ENCODE measurements around the gene MYRIP. TPM values are rescaled to one million over a fixed set of nuclear protein-coding genes. Genes with fewer than 3 reads are reported as not detected.

Gene MYRIP
- polyA plus RNA-seq, 1 experiment, result not detected

DNA sequence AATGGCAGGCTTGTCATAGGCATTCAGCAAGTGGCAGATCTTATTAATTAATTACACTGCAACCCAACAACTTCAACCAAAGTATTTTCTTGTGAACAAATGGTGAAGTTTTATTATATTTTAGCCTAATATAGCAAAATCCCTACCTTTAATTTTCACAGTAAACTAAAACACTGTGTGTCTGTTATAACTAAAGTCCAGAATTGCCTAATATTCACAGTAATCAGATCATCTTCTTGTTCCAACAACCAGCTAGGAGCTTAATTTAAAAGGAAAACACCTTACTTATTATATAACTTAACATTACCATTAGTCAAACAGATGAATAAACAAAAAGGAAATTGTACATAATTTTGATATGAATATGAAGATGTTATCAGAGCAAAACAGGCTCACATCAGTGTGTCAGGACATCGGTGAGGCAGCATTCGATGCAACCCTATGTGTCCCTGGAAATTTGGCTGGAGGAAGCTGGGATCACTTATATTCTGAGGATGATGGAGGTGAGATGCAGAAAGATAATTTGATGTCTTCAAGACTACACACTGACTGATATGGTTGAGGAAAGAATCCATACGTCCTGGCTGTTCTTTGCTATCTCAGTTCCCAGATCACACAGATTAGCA is 310.8 kb downstream of the MYRIP start:
- TF ChIP-seq, protein P1, sequence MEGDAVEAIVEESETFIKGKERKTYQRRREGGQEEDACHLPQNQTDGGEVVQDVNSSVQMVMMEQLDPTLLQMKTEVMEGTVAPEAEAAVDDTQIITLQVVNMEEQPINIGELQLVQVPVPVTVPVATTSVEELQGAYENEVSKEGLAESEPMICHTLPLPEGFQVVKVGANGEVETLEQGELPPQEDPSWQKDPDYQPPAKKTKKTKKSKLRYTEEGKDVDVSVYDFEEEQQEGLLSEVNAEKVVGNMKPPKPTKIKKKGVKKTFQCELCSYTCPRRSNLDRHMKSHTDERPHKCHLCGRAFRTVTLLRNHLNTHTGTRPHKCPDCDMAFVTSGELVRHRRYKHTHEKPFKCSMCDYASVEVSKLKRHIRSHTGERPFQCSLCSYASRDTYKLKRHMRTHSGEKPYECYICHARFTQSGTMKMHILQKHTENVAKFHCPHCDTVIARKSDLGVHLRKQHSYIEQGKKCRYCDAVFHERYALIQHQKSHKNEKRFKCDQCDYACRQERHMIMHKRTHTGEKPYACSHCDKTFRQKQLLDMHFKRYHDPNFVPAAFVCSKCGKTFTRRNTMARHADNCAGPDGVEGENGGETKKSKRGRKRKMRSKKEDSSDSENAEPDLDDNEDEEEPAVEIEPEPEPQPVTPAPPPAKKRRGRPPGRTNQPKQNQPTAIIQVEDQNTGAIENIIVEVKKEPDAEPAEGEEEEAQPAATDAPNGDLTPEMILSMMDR (IDR thresholded peaks at IDR 0.05; ENCODE audit: low read depth, low read length), result no peak
- DNase-seq (ENCODE audit: low read depth, low spot score), result no peak
- CTCF ChIA-PET, result no interaction called here
- H3K9me3 ChIP-seq (ENCODE audit: control insufficient read depth, insufficient read depth, low read length), result peaks cover 8% of the 10 kb centered on the region; the same call in 1 of the 2 replicates
- H3K4me3 ChIP-seq (ENCODE audit: low read depth, low read length), result no peak overlapping the region
- H3K27me3 ChIP-seq (ENCODE audit: control insufficient read depth, insufficient read depth, low read length), result no peaks in the 10 kb centered on the region
- H3K27ac ChIP-seq (ENCODE audit: low read depth, low read length), result no peak overlapping the region
- POLR2A ChIA-PET, result no interaction called here

DNA sequence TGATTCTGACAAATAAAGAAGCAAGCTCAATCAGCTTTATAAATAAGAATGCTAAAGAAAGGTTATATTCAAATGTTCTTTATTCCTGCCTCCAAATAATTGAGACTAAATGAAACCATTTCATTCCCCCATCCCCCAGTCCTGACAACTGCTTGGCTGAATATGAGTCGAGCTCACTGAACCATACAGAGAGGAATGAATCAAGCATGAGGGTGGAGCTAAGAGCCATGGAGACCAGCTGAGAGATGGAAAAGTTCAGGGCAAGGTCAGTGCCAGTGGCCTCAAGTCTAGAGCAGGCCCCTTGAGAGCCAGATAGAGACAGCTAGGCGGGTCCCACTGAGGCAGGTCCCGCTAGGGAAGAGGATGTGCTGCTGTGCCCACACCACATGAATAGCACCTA is 311.4 kb downstream of the MYRIP start:
- TF ChIP-seq, protein P1 (IDR thresholded peaks at IDR 0.05; ENCODE audit: low read depth, low read length), result no peak
- H3K9me3 ChIP-seq (ENCODE audit: control insufficient read depth, insufficient read depth, low read length), result peaks cover 8% of the 10 kb centered on the region; the same call in 1 of the 2 replicates
- POLR2A ChIA-PET, result no interaction called here
- DNase-seq (ENCODE audit: low read depth, low spot score), result no peak
- H3K27ac ChIP-seq (ENCODE audit: low read depth, low read length), result no peak overlapping the region
- CTCF ChIA-PET, result no interaction called here
- H3K4me3 ChIP-seq (ENCODE audit: low read depth, low read length), result no peak overlapping the region
- H3K27me3 ChIP-seq (ENCODE audit: control insufficient read depth, insufficient read depth, low read length), result no peaks in the 10 kb centered on the region

DNA sequence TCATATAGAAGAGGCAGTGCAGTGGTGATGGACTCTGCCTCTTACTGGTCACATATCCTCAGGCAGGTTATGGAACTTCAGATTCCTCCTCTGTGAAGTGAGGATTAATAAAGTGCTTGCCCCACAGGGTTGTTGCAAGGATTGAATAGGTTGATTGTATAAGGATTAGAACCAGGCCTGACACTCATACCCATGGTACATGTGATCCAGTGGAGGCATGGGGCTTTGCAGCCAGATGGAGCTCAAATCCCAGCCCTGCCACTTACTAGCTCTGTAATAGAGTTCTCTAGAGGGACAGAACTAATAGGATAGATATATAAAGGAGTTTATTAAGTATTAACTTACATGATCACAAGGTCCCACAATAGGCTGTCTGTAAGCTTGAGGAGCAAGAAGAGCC is 315.5 kb downstream of the MYRIP start:
- Histone ChIP-seq H3K4me3 (ENCODE audit: low read depth, low read length) (no peak overlapping the region), H3K9me3 (ENCODE audit: control insufficient read depth, insufficient read depth, low read length) (peaks cover 20% of the 10 kb centered on the region; the same call in 1 of the 2 replicates), H3K27me3 (ENCODE audit: control insufficient read depth, insufficient read depth, low read length) (no peaks in the 10 kb centered on the region), H3K27ac (ENCODE audit: low read depth, low read length) (no peak overlapping the region)
- no peak for DNase-seq (ENCODE audit: low read depth, low spot score)
- ChIA-PET POLR2A (no interaction called here), CTCF (no interaction called here)
- TF ChIP-seq, protein P1 (IDR thresholded peaks at IDR 0.05; ENCODE audit: low read depth, low read length), result no peak

DNA sequence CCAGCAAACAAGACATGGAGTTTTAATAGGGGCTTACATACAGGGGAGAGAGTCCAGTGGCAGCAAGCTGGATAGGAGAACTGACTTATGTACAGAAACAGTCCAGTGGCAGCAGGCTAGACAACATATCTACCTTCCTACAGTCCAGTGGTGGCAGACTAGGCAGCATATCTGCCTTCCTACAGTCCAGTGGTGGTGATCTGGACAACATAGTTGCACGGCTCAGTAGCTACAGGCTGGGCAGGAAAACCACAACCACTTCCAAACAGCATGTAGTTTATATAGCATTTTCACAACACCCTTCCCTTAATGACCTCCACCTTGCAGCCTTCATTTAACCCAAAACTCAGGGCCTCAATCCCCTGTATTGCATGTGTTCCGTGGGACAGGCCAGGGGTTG is 318.8 kb downstream of the MYRIP start:
- TF ChIP-seq, protein P1 (IDR thresholded peaks at IDR 0.05; ENCODE audit: low read depth, low read length), result no peak
- ChIA-PET CTCF (no interaction called here), POLR2A (no interaction called here)
- no peak overlapping the region for H3K27ac ChIP-seq (ENCODE audit: low read depth, low read length)
- no peak overlapping the region for H3K4me3 ChIP-seq (ENCODE audit: low read depth, low read length)
- H3K27me3 ChIP-seq (ENCODE audit: control insufficient read depth, insufficient read depth, low read length), result no peaks in the 10 kb centered on the region
- H3K9me3 ChIP-seq (ENCODE audit: control insufficient read depth, insufficient read depth, low read length), result peaks cover 26% of the 10 kb centered on the region; the same call in 1 of the 2 replicates
- DNase-seq (ENCODE audit: low read depth, low spot score), result no peak

DNA sequence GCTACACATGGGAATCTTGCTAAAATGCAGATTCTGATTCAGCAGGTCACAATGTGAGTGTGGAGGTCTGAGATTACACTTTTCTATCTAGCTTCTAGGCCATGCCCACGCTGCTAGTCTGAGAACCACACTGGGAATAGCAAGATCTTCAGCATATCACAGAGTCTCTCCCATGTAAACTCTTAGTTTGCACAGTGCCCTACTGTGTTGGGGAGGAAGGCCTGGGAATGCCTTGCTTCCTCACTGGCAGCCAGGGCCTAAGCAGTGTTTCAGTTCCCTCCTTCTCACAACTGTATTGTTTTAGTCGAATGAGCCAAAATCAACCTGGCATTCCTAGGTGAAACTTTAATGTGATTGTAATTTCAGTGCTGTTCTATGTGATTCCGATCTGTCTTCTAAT is 320.1 kb downstream of the MYRIP start:
- DNase-seq (ENCODE audit: low read depth, low spot score), result no peak
- H3K27ac ChIP-seq (ENCODE audit: low read depth, low read length), result no peak overlapping the region
- ChIA-PET POLR2A (no interaction called here), CTCF (no interaction called here)
- H3K4me3 ChIP-seq (ENCODE audit: low read depth, low read length), result no peak overlapping the region
- peaks cover 26% of the 10 kb centered on the region for H3K9me3 ChIP-seq (ENCODE audit: control insufficient read depth, insufficient read depth, low read length)
- no peaks in the 10 kb centered on the region for H3K27me3 ChIP-seq (ENCODE audit: control insufficient read depth, insufficient read depth, low read length)
- TF ChIP-seq, protein P1 (IDR thresholded peaks at IDR 0.05; ENCODE audit: low read depth, low read length), result no peak
